IPS-15b (cell line): Measurements from ENCODE around the gene WDR49.

Experiments
- H3K27me3 ChIP-seq: one replicate; pipeline ENCODE4 v1.6.1; 2013; ENCODE audit warnings: low read length; ENCODE audit not compliant: control insufficient read depth, insufficient read depth
- H3K36me3 ChIP-seq: one replicate; pipeline ENCODE4 v1.6.1; 2013; ENCODE audit warnings: low read length; ENCODE audit not compliant: control insufficient read depth, insufficient read depth
- H3K4me1 ChIP-seq: one replicate; pipeline ENCODE4 v1.6.1; 2013; ENCODE audit warnings: mild to moderate bottlenecking, low read length; ENCODE audit not compliant: control insufficient read depth, insufficient read depth
- H3K4me3 ChIP-seq: one replicate; pipeline ENCODE4 v1.5.1; 2013; ENCODE audit warnings: low read depth, low read length
- H3K9ac ChIP-seq: one replicate; pipeline ENCODE4 v1.6.1; 2013; ENCODE audit warnings: low read depth, mild to moderate bottlenecking, low read length
- H3K9me3 ChIP-seq: one replicate; pipeline ENCODE4 v1.6.1; 2013; ENCODE audit warnings: mild to moderate bottlenecking, low read length; ENCODE audit not compliant: control insufficient read depth, insufficient read depth

The WDR49 gene

DNA sequence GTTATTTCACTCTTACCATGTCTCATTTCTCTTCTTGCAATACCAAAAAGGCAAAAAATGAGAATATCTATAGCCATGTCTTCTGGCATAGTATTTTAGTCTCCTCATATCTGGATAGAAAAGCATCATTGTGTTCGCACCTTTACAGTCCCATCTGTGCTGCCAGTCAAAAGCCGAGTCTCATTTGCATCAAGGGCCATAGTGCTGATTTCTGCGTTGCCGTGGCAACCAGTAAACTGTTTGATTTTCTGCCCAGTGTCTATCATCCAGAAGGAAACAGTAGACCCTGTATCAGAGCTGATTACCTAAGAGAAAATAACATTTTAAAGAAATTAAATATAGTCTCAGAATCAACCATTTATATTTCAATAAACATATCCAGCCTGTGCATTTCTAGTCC lies 93.8 kb downstream of the WDR49 start:
- Histone ChIP-seq H3K9ac (no peak overlapping the region), H3K4me1 (no peaks in the 10 kb centered on the region), H3K36me3 (no peaks in the 10 kb centered on the region), H3K27me3 (no peaks in the 10 kb centered on the region), H3K9me3 (no peaks in the 10 kb centered on the region), H3K4me3 (no peak overlapping the region)

DNA sequence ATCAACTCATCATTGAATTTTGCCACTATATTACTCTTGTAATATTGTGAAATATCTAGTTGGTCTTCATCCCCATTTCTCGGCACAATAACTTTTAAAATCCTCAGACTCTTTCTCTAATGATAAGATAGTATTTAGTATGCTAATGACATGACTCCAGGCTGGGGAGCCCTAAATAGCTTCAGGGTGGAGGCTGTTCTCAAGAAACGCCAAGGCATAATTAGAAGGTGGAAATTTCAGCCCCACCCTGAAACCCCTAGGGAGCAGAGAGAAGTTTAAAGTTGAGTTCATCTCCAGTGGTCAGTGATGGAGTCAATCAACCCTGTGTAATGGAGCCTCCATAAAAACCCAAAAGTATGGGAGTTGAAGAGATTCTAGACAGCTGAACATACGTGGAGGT lies 98.8 kb downstream of the WDR49 start:
- Histone ChIP-seq H3K27me3 (no peaks in the 10 kb centered on the region), H3K4me1 (no peaks in the 10 kb centered on the region), H3K9me3 (no peaks in the 10 kb centered on the region), H3K4me3 (no peak overlapping the region), H3K36me3 (no peaks in the 10 kb centered on the region), H3K9ac (no peak overlapping the region)

DNA sequence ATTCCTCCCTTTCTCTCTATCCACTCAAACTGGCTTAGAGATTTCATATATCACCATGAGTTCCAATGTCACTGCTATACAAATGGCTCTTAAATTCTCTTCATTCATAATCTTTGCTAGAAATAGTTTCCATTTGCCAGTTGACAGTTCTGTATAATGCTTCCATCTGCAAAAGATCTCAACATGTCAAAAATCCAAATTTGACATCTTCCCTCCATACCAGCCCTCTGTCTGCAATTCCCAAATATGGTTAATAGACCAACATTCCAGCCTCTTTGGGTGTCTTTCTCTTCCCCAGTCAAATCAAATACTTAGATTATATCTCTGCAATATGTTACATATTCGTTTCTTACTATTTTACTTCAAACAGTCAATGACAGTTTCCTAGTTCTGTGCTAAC lies 115.7 kb downstream of the WDR49 start:
- H3K27me3 ChIP-seq = no peaks in the 10 kb centered on the region
- H3K36me3 ChIP-seq = no peaks in the 10 kb centered on the region
- H3K4me1 ChIP-seq = no peaks in the 10 kb centered on the region
- H3K4me3 ChIP-seq = no peak overlapping the region
- H3K9me3 ChIP-seq = no peaks in the 10 kb centered on the region
- H3K9ac ChIP-seq = no peak overlapping the region

DNA sequence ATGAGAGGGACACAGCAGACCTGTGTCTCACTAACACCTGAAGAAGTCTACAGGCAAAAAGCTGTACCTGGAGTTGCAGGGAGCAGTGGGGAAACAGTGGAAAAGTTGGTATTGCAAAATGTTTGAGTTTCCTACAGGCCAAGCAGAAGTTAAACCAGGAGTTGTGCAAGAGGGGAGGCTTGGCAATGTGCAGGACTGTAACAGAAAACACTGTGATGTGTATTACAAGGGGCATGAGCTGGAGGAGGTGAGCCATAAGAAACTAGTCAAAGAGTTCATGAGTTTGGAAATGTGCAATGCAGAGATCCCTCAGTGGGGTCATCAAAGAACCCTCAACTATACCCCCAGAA lies 132.8 kb downstream of the WDR49 start:
- H3K27me3 ChIP-seq = no peaks in the 10 kb centered on the region
- H3K9ac ChIP-seq = no peak overlapping the region
- no peaks in the 10 kb centered on the region for H3K4me1 ChIP-seq
- no peaks in the 10 kb centered on the region for H3K9me3 ChIP-seq
- H3K4me3 ChIP-seq = no peak overlapping the region
- no peaks in the 10 kb centered on the region for H3K36me3 ChIP-seq

DNA sequence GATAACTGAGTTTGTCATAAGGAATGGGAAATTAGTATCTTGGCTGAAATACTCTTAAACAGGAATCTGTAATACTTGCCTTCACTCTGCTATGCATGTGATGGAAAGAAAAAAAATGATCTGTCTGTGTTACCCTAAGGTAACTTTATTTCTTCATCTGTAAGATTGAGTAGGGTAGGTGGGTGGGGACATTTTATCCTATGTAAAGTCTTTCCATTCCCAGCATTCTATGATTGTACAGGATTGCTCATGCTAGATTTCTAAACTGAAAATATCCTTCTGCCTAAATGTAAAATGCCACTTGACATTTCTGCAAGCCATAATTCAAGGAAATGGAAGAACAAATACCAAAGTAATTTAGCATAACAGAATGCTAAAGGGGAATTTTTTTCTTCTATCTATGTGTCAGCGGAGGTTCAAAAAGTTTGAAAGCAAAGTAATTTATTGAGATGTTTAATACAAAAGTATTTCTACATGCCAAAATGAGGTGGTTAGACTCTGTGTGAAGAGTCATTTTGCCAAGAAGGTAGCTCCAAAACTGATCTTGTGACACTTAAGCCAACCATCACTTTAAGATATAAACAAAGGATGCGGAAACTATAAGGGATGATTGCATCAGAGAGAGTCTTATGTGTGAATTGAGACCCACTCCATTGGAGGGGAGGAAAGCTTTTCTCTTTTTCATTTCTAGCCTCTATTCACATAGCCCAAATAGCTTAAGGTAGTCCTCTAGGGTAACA lies 133.3 kb downstream of the WDR49 start:
- no peaks in the 10 kb centered on the region for H3K36me3 ChIP-seq
- H3K9ac ChIP-seq = no peak overlapping the region
- H3K9me3 ChIP-seq = no peaks in the 10 kb centered on the region
- no peaks in the 10 kb centered on the region for H3K27me3 ChIP-seq
- H3K4me1 ChIP-seq = no peaks in the 10 kb centered on the region
- no peak overlapping the region for H3K4me3 ChIP-seq

DNA sequence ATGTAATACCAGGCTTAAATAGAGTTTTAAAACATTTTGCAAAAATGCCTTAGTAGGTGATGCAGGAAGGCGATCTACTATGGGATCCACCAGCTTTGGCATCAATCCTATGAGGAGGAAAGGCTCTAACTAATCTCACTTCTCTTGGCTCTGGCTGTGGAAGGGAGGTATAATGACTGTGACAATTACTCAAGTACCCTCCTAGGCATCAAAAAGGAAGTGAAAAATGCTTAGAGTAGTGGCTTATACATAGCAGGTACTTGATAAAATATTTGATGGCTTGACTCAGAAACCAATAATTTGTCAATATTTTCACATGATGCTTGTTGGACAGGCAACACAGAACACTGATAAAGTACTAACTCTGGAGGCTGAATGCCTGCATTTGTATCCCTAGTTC lies 145.8 kb downstream of the WDR49 start:
- H3K9ac ChIP-seq = no peak overlapping the region
- H3K4me1 ChIP-seq = no peaks in the 10 kb centered on the region
- H3K36me3 ChIP-seq = no peaks in the 10 kb centered on the region
- H3K9me3 ChIP-seq = no peaks in the 10 kb centered on the region
- no peak overlapping the region for H3K4me3 ChIP-seq
- no peaks in the 10 kb centered on the region for H3K27me3 ChIP-seq

DNA sequence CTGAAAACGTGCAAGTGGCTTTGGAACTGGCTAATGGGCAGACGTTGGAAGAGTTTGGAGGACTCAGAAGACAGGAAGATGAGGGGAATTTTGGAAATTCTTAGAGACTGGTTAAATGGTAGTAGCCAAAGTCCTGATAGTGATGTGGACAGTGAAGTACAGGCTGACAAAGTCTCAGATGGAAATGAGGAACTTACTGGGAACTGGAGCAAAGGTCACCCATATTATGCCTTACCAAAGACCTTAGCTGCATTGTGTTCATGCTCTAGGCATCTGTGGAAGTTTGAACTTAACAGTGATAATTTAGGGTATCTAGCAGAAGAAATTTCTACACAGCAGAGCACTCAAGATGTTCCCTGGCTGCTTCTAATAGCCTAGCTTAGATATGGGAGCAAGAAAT lies 151.3 kb downstream of the WDR49 start:
- Histone ChIP-seq H3K4me3 (no peak overlapping the region), H3K9me3 (no peaks in the 10 kb centered on the region), H3K9ac (no peak overlapping the region), H3K4me1 (no peaks in the 10 kb centered on the region), H3K27me3 (no peaks in the 10 kb centered on the region), H3K36me3 (no peaks in the 10 kb centered on the region)

DNA sequence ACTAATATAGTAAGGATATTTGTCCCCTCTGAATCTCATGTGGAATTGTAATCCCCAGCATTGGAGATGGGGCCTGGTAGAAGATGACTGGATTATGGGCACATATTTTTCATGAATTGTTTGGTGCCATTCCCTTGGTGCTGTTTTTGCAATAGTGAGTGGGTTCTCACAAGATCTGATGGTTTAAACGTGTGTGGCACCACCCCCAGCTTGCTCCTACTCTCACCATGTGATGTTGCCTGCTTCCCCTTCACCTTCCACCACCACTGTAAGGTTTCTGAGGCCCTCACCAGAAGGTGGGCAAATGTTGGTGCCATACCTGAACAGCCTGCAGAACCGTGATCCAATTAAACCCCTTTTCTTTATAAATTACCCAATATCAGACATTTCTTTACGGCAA lies 151.8 kb downstream of the WDR49 start:
- H3K36me3 ChIP-seq = no peaks in the 10 kb centered on the region
- H3K9me3 ChIP-seq = no peaks in the 10 kb centered on the region
- no peaks in the 10 kb centered on the region for H3K27me3 ChIP-seq
- H3K4me3 ChIP-seq = no peak overlapping the region
- no peaks in the 10 kb centered on the region for H3K4me1 ChIP-seq
- no peak overlapping the region for H3K9ac ChIP-seq

DNA sequence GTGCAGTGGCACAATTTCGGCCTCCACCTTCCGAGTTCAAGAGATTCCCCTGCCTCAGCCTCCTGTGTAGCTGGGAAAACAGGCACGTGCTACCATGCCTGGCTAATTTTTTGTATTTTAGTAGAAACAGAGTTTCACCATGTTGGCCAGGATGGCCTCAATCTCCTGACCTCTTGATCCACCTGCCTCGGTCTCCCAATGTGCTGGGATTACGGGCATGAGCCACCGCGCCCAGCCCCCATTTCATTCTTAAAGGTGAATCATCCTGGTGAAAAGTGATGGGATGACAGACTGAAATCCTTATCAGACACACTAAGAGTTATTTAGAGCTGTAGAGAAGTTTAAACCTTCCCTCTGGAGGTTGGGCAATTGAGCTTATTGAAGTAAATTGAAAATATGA lies 155.8 kb downstream of the WDR49 start:
- Histone ChIP-seq H3K36me3 (no peaks in the 10 kb centered on the region), H3K27me3 (no peaks in the 10 kb centered on the region), H3K9me3 (no peaks in the 10 kb centered on the region), H3K4me1 (no peaks in the 10 kb centered on the region), H3K9ac (no peak overlapping the region), H3K4me3 (no peak overlapping the region)

DNA sequence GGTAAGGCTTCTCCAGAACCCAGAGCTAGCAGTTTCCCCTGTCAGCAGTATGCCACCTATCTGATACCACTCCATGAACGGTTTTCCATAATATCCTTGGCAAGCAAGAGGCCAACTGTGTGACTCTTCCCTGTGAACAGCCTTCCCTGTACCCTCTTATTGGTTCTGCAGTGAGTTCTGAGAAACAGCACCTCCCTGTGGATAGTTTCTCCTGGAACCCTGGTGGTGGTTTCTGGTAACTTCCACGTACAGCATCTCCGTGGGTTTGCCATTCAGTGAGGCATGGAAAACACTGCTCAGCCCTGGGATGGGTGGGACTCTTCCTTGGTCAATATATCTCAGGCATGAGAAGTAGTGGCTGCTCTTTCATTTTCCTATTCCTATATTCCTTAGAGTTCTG lies 160.5 kb downstream of the WDR49 start:
- Histone ChIP-seq H3K9me3 (no peaks in the 10 kb centered on the region), H3K36me3 (no peaks in the 10 kb centered on the region), H3K4me1 (peaks cover 9% of the 10 kb centered on the region)

DNA sequence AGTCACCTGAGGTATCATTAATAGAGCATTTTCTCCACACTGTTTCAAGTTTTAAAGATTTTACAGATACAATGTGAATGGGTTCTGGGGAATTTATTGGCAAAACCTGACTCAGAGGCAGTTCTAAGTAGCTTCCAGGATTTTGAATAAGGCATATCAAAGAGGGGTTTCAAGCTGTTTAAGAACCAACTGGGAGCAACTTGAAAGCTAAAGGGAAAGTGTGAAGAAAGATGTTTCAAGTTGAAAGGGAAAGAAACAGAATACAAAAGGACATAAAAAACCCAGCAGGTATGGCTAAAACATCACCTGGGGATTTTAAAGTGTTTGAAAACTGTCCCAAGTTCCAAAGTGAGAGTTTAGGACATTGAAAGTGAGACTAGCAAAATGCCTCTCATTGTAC lies 162.1 kb downstream of the WDR49 start:
- Histone ChIP-seq H3K27me3 (no peaks in the 10 kb centered on the region), H3K9me3 (no peaks in the 10 kb centered on the region), H3K36me3 (no peaks in the 10 kb centered on the region), H3K9ac (no peak overlapping the region), H3K4me1 (peaks cover 9% of the 10 kb centered on the region), H3K4me3 (no peak overlapping the region)

More for the DNA sequence above, 160.5 kb downstream of the WDR49 start:
- H3K27me3 ChIP-seq = no peaks in the 10 kb centered on the region
- no peak overlapping the region for H3K9ac ChIP-seq
- no peak overlapping the region for H3K4me3 ChIP-seq

DNA sequence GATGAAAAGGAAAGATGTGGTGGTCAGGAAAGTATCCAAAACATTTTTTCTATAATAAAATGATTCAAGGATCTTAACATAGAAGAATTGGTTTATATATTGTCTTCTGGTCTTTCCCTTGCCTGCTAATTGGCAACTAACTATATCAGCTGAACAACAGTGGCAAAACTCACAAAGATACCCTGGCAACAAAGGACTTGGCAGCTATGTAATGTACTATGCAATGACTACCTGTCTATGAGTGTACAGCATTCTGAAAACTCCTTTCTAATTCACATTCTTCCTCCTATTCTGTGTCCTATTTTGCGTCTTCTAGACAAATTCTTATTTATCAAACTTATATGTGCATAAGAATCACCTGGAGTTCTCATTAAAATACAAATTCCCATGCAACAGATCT lies 164.2 kb downstream of the WDR49 start:
- Histone ChIP-seq H3K4me1 (peaks cover 9% of the 10 kb centered on the region), H3K27me3 (no peaks in the 10 kb centered on the region), H3K4me3 (no peak overlapping the region), H3K9ac (no peak overlapping the region), H3K36me3 (no peaks in the 10 kb centered on the region), H3K9me3 (no peaks in the 10 kb centered on the region)
